HCT116 (cell line): ENCODE measurements around the gene SEMA5A. TPM values are rescaled to one million over a fixed set of nuclear protein-coding genes. Genes with fewer than 3 reads are reported as not detected.

Experiments
- ATAC-seq: fragments of 200-7000 bp; cut with Tn5 transposase; 2 replicates; pipeline ENCODE4 v1.9.1; 2020; ENCODE audit warnings: mild to moderate bottlenecking, moderate library complexity
- BruUV-seq: library from RNA; stranded (reverse); fragments of 400-500 nt; replicated peaks from 2 replicates; lab custom pipeline; 2021; lab: Mats Ljungman, UMichigan
- CTCF ChIA-PET: fragments of 300-600 bp; sonication (Branson Sonifier 250); formaldehyde crosslinking; loops from one replicate; lab custom pipeline; 2021; ENCODE audit warnings: antibody characterized with exemption; lab: Charles Lee
- POLR2A ChIA-PET: fragments of 300-600, 350-600 bp; sonication (Branson Sonifier 250); formaldehyde crosslinking; loops from one replicate; lab custom pipeline; 2021; ENCODE audit warnings: antibody characterized with exemption; lab: Charles Lee
- RAD21 ChIA-PET, 2 experiments: fragments of 300-600 bp; sonication (Branson Sonifier 250); formaldehyde crosslinking; loops; one replicate each; lab custom pipeline; 2023; ENCODE audit warnings: low total read pairs in 2 of 2; ENCODE audit not compliant: uncharacterized antibody in 2 of 2, unreplicated experiment in 2 of 2, low non-redundant PET in 1 of 2; lab: Charles Lee
- DNase-seq: peaks from one replicate; pipeline ENCODE4 v3.0.0-alpha.2; 2010; ENCODE audit warnings: low read depth, low spot score
- H2AFZ ChIP-seq: fragments of 200-600 bp; shearing (Covaris generic), sonication (generic); 2 replicates; pipeline ENCODE4 v1.6.1; 2017; ENCODE audit warnings: low read depth, mixed run types, mixed read lengths, antibody characterized with exemption, low read length; ENCODE audit not compliant: poor library complexity, severe bottlenecking
- H3K27ac ChIP-seq: 2 replicates; pipeline ENCODE4 v1.5.1; 2012; ENCODE audit warnings: low read depth, low read length
- H3K27me3 ChIP-seq: fragments of 200-600 bp; sonication (generic); 2 replicates; pipeline ENCODE4 v1.6.1; 2016; ENCODE audit warnings: mixed run types, low read length, mixed read lengths; ENCODE audit not compliant: insufficient read depth
- H3K36me3 ChIP-seq, 2 experiments: fragments of 200-500 bp in 1 of 2; fragments of 200-600 bp in 1 of 2; sonication (Bioruptor generic) in 1 of 2; sonication (generic) in 1 of 2; 2 replicates each; pipeline versions ENCODE4 v1.5.1 to v1.6.1; 2014 to 2016; ENCODE audit warnings: low read length in 2 of 2, inconsistent platforms in 1 of 2, mixed read lengths in 1 of 2, mixed run types in 1 of 2; ENCODE audit not compliant: insufficient read depth in 2 of 2, control insufficient read depth in 1 of 2
- H3K4me1 ChIP-seq, 2 experiments: fragments of 200-600 bp in 1 of 2; sonication (generic) in 1 of 2; 2 replicates each; pipeline versions ENCODE4 v1.5.1 to v1.6.1; 2012 to 2017; ENCODE audit warnings: low read length in 2 of 2, inconsistent platforms in 1 of 2, mild to moderate bottlenecking in 1 of 2, mixed read lengths in 1 of 2, mixed run types in 1 of 2, moderate library complexity in 1 of 2; ENCODE audit not compliant: insufficient read depth in 2 of 2, control insufficient read depth in 1 of 2
- H3K4me2 ChIP-seq: fragments of 200-600 bp; sonication (generic); 2 replicates; pipeline ENCODE4 v1.6.1; 2017; ENCODE audit warnings: mixed run types, low read length, mixed read lengths
- H3K4me3 ChIP-seq, 2 experiments: fragments of 200-600 bp in 1 of 2; sonication (generic) in 1 of 2; replicated peaks in 1 of 2; 2 replicates each; pipeline ENCODE4 v1.5.1; 2011 to 2016; ENCODE audit warnings: low read length in 2 of 2, control low read depth in 1 of 2, low read depth in 1 of 2, mild to moderate bottlenecking in 1 of 2, mixed read lengths in 1 of 2, mixed run types in 1 of 2
- H3K79me2 ChIP-seq: fragments of 200-600 bp; sonication (generic); 2 replicates; pipeline ENCODE4 v1.6.1; 2017; ENCODE audit warnings: mild to moderate bottlenecking, mixed run types, low read length, moderate library complexity, mixed read lengths; ENCODE audit not compliant: insufficient read depth
- H3K9ac ChIP-seq: fragments of 200-600 bp; sonication (generic); 2 replicates; pipeline ENCODE4 v1.6.1; 2016; ENCODE audit warnings: low read length, mixed read lengths
- H3K9me2 ChIP-seq: fragments of 200-600 bp; sonication (generic), shearing (Covaris generic); 2 replicates; pipeline ENCODE4 v1.6.1; 2017; ENCODE audit warnings: mixed run types, mild to moderate bottlenecking, moderate library complexity; ENCODE audit not compliant: insufficient read depth
- H3K9me3 ChIP-seq, 2 experiments: fragments of 200-500 bp in 1 of 2; fragments of 200-600 bp in 1 of 2; sonication (Bioruptor generic) in 1 of 2; sonication (generic) in 1 of 2; 2 replicates each; pipeline ENCODE4 v1.6.1; 2014 to 2017; ENCODE audit warnings: low read length in 2 of 2, mixed read lengths in 2 of 2, inconsistent platforms in 1 of 2, low read depth in 1 of 2, mild to moderate bottlenecking in 1 of 2, mixed run types in 1 of 2, moderate library complexity in 1 of 2; ENCODE audit not compliant: control insufficient read depth in 1 of 2, insufficient read depth in 1 of 2
- H4K20me1 ChIP-seq: fragments of 200-600 bp; sonication (generic), shearing (Covaris generic); 2 replicates; pipeline ENCODE4 v1.6.1; 2017; ENCODE audit warnings: mixed run types, mild to moderate bottlenecking, moderate library complexity; ENCODE audit not compliant: insufficient read depth
- CEBPB ChIP-seq: IDR thresholded peaks from 2 replicates; pipeline ENCODE4 v1.6.1; 2012; ENCODE audit warnings: low read depth
- EGR1 ChIP-seq: IDR thresholded peaks from 2 replicates; pipeline ENCODE4 v1.6.1; 2012; ENCODE audit warnings: low read depth
- EZH2 ChIP-seq: fragments of 200-600 bp; sonication (generic); IDR thresholded peaks from 2 replicates; pipeline ENCODE4 v1.6.1; 2017; ENCODE audit warnings: antibody characterized with exemption, mixed run types
- FOSL1 ChIP-seq: IDR thresholded peaks from 2 replicates; pipeline ENCODE4 v1.6.1; 2012; ENCODE audit warnings: low read depth
- POLR2A ChIP-seq: IDR thresholded peaks from 2 replicates; pipeline ENCODE4 v1.7.0; 2011; ENCODE audit warnings: borderline replicate concordance; ENCODE audit not compliant: insufficient read depth, insufficient read length; ENCODE audit errors: extremely low read depth
- SP1 ChIP-seq: IDR thresholded peaks from 2 replicates; pipeline ENCODE4 v1.6.1; 2012; ENCODE audit warnings: low read depth
- SRF ChIP-seq: IDR thresholded peaks from 2 replicates; pipeline ENCODE4 v1.6.1; 2012; ENCODE audit warnings: low read depth
- TCF7L2 ChIP-seq: IDR thresholded peaks from 2 replicates; pipeline ENCODE4 v1.7.0; 2011; ENCODE audit warnings: borderline replicate concordance, inconsistent platforms; ENCODE audit not compliant: insufficient read depth, insufficient read length; ENCODE audit errors: extremely low read depth
- YY1 ChIP-seq: IDR thresholded peaks from 2 replicates; pipeline ENCODE4 v1.6.1; 2011; ENCODE audit warnings: low read length, low read depth, moderate library complexity, mild to moderate bottlenecking; ENCODE audit not compliant: insufficient replicate concordance; ENCODE audit errors: extremely low read depth
- ZFX ChIP-seq: fragments of 450-650 bp; IDR thresholded peaks from 2 replicates; pipeline ENCODE4 v1.6.1; 2017
- ZNF274 ChIP-seq: fragments of 200-500 bp; sonication (Bioruptor generic); IDR thresholded peaks from 2 replicates; pipeline ENCODE4 v1.6.1; 2014; ENCODE audit warnings: mild to moderate bottlenecking, low read depth, low read length, inconsistent platforms
- intact Hi-C: fragments of 100-400 bp; cut with micrococcal nuclease; formaldehyde crosslinking; loops from 2 replicates; pipeline ENCODE4 v1.10.0; 2022
- total RNA-seq: library from RNA; stranded (reverse); gene quantifications from one replicate; pipeline ENCODE4 v1.2.1, GENCODE V29; 2021; ENCODE audit not compliant: unreplicated experiment
- TF ChIP-seq, protein P1 (sequence below), 3 experiments: fragments of 200-600 bp in 1 of 3; sonication (generic) in 1 of 3; IDR thresholded peaks in 2 of 3; conservative IDR thresholded peaks in 1 of 3; 2 replicates each; pipeline ENCODE4 v1.5.1; 2012 to 2017; ENCODE audit warnings: low read depth in 2 of 3, low read length in 2 of 3, antibody characterized with exemption in 1 of 3, borderline replicate concordance in 1 of 3, control low read depth in 1 of 3, mild to moderate bottlenecking in 1 of 3, mixed read lengths in 1 of 3, mixed run types in 1 of 3, moderate library complexity in 1 of 3; ENCODE audit not compliant: insufficient read depth in 1 of 3
- TF ChIP-seq, protein P2 (sequence below): IDR thresholded peaks from 2 replicates; pipeline ENCODE4 v1.6.1; 2012
- TF ChIP-seq, protein P3 (sequence below): IDR thresholded peaks from 2 replicates; pipeline ENCODE4 v1.6.1; 2011; ENCODE audit warnings: mild to moderate bottlenecking, low read length, moderate library complexity; ENCODE audit not compliant: insufficient replicate concordance; ENCODE audit errors: extremely low read depth
- TF ChIP-seq, protein P4 (sequence below): IDR thresholded peaks from 2 replicates; pipeline ENCODE4 v1.6.1; 2012; ENCODE audit warnings: low read depth
- TF ChIP-seq, protein P5 (sequence below): IDR thresholded peaks from 2 replicates; pipeline ENCODE4 v1.6.1; 2012

SEMA5A gene
- total RNA-seq, 1 experiment from 2014 or later: 0.02 TPM

- no peak for DNase-seq
- ATAC-seq: no peak
- BruUV-seq: no TSS peak
- no peaks in the 10 kb centered on the region for H4K20me1 ChIP-seq
- TF ChIP-seq, protein P1, sequence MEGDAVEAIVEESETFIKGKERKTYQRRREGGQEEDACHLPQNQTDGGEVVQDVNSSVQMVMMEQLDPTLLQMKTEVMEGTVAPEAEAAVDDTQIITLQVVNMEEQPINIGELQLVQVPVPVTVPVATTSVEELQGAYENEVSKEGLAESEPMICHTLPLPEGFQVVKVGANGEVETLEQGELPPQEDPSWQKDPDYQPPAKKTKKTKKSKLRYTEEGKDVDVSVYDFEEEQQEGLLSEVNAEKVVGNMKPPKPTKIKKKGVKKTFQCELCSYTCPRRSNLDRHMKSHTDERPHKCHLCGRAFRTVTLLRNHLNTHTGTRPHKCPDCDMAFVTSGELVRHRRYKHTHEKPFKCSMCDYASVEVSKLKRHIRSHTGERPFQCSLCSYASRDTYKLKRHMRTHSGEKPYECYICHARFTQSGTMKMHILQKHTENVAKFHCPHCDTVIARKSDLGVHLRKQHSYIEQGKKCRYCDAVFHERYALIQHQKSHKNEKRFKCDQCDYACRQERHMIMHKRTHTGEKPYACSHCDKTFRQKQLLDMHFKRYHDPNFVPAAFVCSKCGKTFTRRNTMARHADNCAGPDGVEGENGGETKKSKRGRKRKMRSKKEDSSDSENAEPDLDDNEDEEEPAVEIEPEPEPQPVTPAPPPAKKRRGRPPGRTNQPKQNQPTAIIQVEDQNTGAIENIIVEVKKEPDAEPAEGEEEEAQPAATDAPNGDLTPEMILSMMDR (IDR thresholded peaks at IDR 0.05 in 2 of 3, conservative IDR thresholded peaks at IDR 0.05 in 1 of 3; ENCODE audit: borderline replicate concordance in 1 of 3, insufficient read depth in 1 of 3, low read depth in 2 of 3, low read length in 2 of 3): no peak
- TF ChIP-seq POLR2A (no peak), FOSL1 (no peak), EZH2 (no peak), YY1 (no peak), TCF7L2 (no peak), EGR1 (no peak), CEBPB (no peak), SRF (no peak), ZFX (no peak), SP1 (no peak), ZNF274 (no peak)
- TF ChIP-seq, protein P2, sequence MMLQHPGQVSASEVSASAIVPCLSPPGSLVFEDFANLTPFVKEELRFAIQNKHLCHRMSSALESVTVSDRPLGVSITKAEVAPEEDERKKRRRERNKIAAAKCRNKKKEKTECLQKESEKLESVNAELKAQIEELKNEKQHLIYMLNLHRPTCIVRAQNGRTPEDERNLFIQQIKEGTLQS: no peak
- TF ChIP-seq, protein P3, sequence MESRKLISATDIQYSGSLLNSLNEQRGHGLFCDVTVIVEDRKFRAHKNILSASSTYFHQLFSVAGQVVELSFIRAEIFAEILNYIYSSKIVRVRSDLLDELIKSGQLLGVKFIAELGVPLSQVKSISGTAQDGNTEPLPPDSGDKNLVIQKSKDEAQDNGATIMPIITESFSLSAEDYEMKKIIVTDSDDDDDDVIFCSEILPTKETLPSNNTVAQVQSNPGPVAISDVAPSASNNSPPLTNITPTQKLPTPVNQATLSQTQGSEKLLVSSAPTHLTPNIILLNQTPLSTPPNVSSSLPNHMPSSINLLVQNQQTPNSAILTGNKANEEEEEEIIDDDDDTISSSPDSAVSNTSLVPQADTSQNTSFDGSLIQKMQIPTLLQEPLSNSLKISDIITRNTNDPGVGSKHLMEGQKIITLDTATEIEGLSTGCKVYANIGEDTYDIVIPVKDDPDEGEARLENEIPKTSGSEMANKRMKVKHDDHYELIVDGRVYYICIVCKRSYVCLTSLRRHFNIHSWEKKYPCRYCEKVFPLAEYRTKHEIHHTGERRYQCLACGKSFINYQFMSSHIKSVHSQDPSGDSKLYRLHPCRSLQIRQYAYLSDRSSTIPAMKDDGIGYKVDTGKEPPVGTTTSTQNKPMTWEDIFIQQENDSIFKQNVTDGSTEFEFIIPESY: no peak
- TF ChIP-seq, protein P4, sequence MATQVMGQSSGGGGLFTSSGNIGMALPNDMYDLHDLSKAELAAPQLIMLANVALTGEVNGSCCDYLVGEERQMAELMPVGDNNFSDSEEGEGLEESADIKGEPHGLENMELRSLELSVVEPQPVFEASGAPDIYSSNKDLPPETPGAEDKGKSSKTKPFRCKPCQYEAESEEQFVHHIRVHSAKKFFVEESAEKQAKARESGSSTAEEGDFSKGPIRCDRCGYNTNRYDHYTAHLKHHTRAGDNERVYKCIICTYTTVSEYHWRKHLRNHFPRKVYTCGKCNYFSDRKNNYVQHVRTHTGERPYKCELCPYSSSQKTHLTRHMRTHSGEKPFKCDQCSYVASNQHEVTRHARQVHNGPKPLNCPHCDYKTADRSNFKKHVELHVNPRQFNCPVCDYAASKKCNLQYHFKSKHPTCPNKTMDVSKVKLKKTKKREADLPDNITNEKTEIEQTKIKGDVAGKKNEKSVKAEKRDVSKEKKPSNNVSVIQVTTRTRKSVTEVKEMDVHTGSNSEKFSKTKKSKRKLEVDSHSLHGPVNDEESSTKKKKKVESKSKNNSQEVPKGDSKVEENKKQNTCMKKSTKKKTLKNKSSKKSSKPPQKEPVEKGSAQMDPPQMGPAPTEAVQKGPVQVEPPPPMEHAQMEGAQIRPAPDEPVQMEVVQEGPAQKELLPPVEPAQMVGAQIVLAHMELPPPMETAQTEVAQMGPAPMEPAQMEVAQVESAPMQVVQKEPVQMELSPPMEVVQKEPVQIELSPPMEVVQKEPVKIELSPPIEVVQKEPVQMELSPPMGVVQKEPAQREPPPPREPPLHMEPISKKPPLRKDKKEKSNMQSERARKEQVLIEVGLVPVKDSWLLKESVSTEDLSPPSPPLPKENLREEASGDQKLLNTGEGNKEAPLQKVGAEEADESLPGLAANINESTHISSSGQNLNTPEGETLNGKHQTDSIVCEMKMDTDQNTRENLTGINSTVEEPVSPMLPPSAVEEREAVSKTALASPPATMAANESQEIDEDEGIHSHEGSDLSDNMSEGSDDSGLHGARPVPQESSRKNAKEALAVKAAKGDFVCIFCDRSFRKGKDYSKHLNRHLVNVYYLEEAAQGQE: no peak
- TF ChIP-seq, protein P5, sequence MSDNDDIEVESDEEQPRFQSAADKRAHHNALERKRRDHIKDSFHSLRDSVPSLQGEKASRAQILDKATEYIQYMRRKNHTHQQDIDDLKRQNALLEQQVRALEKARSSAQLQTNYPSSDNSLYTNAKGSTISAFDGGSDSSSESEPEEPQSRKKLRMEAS: no peak
- no peak overlapping the region for H3K4me2 ChIP-seq
- H3K9ac ChIP-seq: no peak overlapping the region
- no peak overlapping the region for H3K27ac ChIP-seq
- no peak overlapping the region for H2AFZ ChIP-seq
- no peaks in the 10 kb centered on the region for H3K4me1 ChIP-seq
- intact Hi-C loops: no loop called here
- H3K9me3 ChIP-seq: peaks cover 0 to 29% of the 10 kb centered on the region in 2 experiments; a peak in 2 of 4 replicates
- POLR2A ChIA-PET: no interaction called here
- H3K27me3 ChIP-seq: no peaks in the 10 kb centered on the region
- CTCF ChIA-PET: no interaction called here
- no peak overlapping the region for H3K4me3 ChIP-seq
- H3K79me2 ChIP-seq: no peaks in the 10 kb centered on the region
- no peaks in the 10 kb centered on the region for H3K9me2 ChIP-seq
- no peaks in the 10 kb centered on the region for H3K36me3 ChIP-seq
- RAD21 ChIA-PET: no interaction called here
Observed at GRCh38 chr5:9425710-9426109, 120.2 kb downstream of the SEMA5A start.
